HUES64 (cell line): Measurements from ENCODE around the gene PPID.
"Not testable (repeated sequence)": the region's sequence is repeated elsewhere in the genome, so short reads cannot be mapped to it uniquely, and the experiment has no call there.

ENCODE experiments used
- H3K27ac ChIP-seq: 2 replicates; pipeline ENCODE4 v1.7.0; 2013; ENCODE audit warnings: low read depth, low read length, inconsistent platforms
- H3K27me3 ChIP-seq: 2 replicates; pipeline ENCODE4 v1.6.1; 2013; ENCODE audit warnings: mild to moderate bottlenecking, low read length; ENCODE audit not compliant: insufficient read depth
- H3K36me3 ChIP-seq: 2 replicates; pipeline ENCODE4 v1.6.1; 2013; ENCODE audit warnings: mild to moderate bottlenecking, low read length; ENCODE audit not compliant: insufficient read depth
- H3K4me1 ChIP-seq: 2 replicates; pipeline ENCODE4 v1.6.1; 2013; ENCODE audit warnings: mild to moderate bottlenecking, low read length, moderate library complexity; ENCODE audit not compliant: insufficient read depth
- H3K4me3 ChIP-seq: 2 replicates; pipeline ENCODE4 v1.5.1; 2013; ENCODE audit warnings: mild to moderate bottlenecking, low read length, moderate library complexity
- H3K9ac ChIP-seq: 2 replicates; pipeline ENCODE4 v1.6.1; 2013; ENCODE audit warnings: mild to moderate bottlenecking, low read depth, low read length
- H3K9me3 ChIP-seq: 2 replicates; pipeline ENCODE4 v1.6.1; 2013; ENCODE audit warnings: low read depth, low read length; ENCODE audit not compliant: insufficient read depth
- WGBS: fragments of 150-250, 120-280 bp; methylation state at CpG from one replicate; pipeline ENCODE4 v1.1.7; 2013; ENCODE audit warnings: missing lambda C conversion rate; 5-methylcytosine and 5-hydroxymethylcytosine counted together

Gene PPID

GRCh38 chr4:158666892-158667291 is 56.3 kb downstream of the PPID start:
- WGBS, result 100% methylated on average over 2 of the region's 2 CpGs
- peaks cover 30% of the 10 kb centered on the region for H3K36me3 ChIP-seq
- H3K4me1 ChIP-seq, result peaks cover 5% of the 10 kb centered on the region
- H3K9ac ChIP-seq, result no peak overlapping the region
- H3K27ac ChIP-seq, result no peak overlapping the region
- H3K9me3 ChIP-seq, result no peaks in the 10 kb centered on the region
- no peak overlapping the region for H3K4me3 ChIP-seq
- no peaks in the 10 kb centered on the region for H3K27me3 ChIP-seq

GRCh38 chr4:158664806-158665205 is 58.4 kb downstream of the PPID start:
- Histone ChIP-seq H3K27ac (no peak overlapping the region), H3K36me3 (peaks cover 30% of the 10 kb centered on the region)
- 96% methylated on average over 18 of the region's 18 CpGs for WGBS

GRCh38 chr4:158663707-158664625 is 59.2 kb downstream of the PPID start:
- WGBS, result 90% methylated on average over 8 of the region's 8 CpGs

More at GRCh38 chr4:158664806-158665205, 58.4 kb downstream of the PPID start:
- no peaks in the 10 kb centered on the region for H3K27me3 ChIP-seq
- no peak overlapping the region for H3K9ac ChIP-seq
- no peaks in the 10 kb centered on the region for H3K9me3 ChIP-seq
- no peaks in the 10 kb centered on the region for H3K4me1 ChIP-seq
- H3K4me3 ChIP-seq, result no peak overlapping the region

GRCh38 chr4:158663255-158663654 is 59.9 kb downstream of the PPID start:
- peaks cover 17% of the 10 kb centered on the region for H3K36me3 ChIP-seq
- H3K27ac ChIP-seq, H3K4me3 ChIP-seq, H3K9ac ChIP-seq, H3K4me1 ChIP-seq, H3K9me3 ChIP-seq, H3K27me3 ChIP-seq: not testable (repeated sequence)
- WGBS, result 93% methylated on average over 3 of the region's 4 CpGs

More at GRCh38 chr4:158663707-158664625, 59.2 kb downstream of the PPID start:
- not testable (repeated sequence) for H3K4me1 ChIP-seq, H3K27ac ChIP-seq, H3K9me3 ChIP-seq, H3K27me3 ChIP-seq, H3K9ac ChIP-seq, H3K4me3 ChIP-seq
- peaks cover 24% of the 10 kb centered on the region for H3K36me3 ChIP-seq
